H9 (cell line): Measurements from ENCODE around the gene HECTD3. TPM values are rescaled to one million over a fixed set of nuclear protein-coding genes. Genes with fewer than 3 reads are reported as not detected.

ENCODE experiments used
- DNase-seq: peaks from one replicate; pipeline ENCODE4 v3.0.0-alpha.2; 2017
- H2AFZ ChIP-seq: one replicate; pipeline ENCODE4 v1.6.1; 2013; ENCODE audit warnings: mild to moderate bottlenecking, low read length, control low read depth, moderate library complexity
- H2AK5ac ChIP-seq: 2 replicates; pipeline ENCODE4 v1.6.1; 2013; ENCODE audit warnings: low read length, control low read depth, mixed read lengths; ENCODE audit not compliant: insufficient read length
- H2BK120ac ChIP-seq: one replicate; pipeline ENCODE4 v1.6.1; 2013; ENCODE audit warnings: low read depth, mild to moderate bottlenecking, low read length, control low read depth, inconsistent platforms; ENCODE audit not compliant: poor library complexity, severe bottlenecking
- H2BK12ac ChIP-seq: 2 replicates; pipeline ENCODE4 v1.6.1; 2013; ENCODE audit warnings: low read length, control low read depth, mixed read lengths, low read depth; ENCODE audit not compliant: insufficient read length
- H2BK15ac ChIP-seq: 2 replicates; pipeline ENCODE4 v1.6.1; 2013; ENCODE audit warnings: low read depth, low read length, control low read depth
- H2BK20ac ChIP-seq: one replicate; pipeline ENCODE4 v1.6.1; 2013; ENCODE audit warnings: low read depth, mild to moderate bottlenecking, low read length, control low read depth, inconsistent platforms; ENCODE audit not compliant: poor library complexity, severe bottlenecking
- H2BK5ac ChIP-seq: 2 replicates; pipeline ENCODE4 v1.6.1; 2013; ENCODE audit warnings: low read length, control low read depth, mixed read lengths; ENCODE audit not compliant: insufficient read length
- H3K14ac ChIP-seq: 2 replicates; pipeline ENCODE4 v1.6.1; 2013; ENCODE audit warnings: low read length, control low read depth; ENCODE audit not compliant: insufficient read depth
- H3K18ac ChIP-seq: 2 replicates; pipeline ENCODE4 v1.6.1; 2013; ENCODE audit warnings: low read depth, mild to moderate bottlenecking, mixed read lengths, low read length, control low read depth; ENCODE audit not compliant: insufficient read length
- H3K23ac ChIP-seq: 2 replicates; pipeline ENCODE4 v1.6.1; 2013; ENCODE audit warnings: low read length, control low read depth, mixed read lengths, low read depth; ENCODE audit not compliant: insufficient read length
- H3K23me2 ChIP-seq: 2 replicates; pipeline ENCODE4 v1.6.1; 2013; ENCODE audit warnings: low read depth, mild to moderate bottlenecking, mixed read lengths, low read length, control low read depth; ENCODE audit not compliant: insufficient read length, poor library complexity, severe bottlenecking
- H3K27ac ChIP-seq: 2 replicates; pipeline ENCODE4 v1.5.1; 2013; ENCODE audit warnings: low read length, control low read depth, mixed read lengths, low read depth; ENCODE audit not compliant: insufficient read length
- H3K27me3 ChIP-seq: 2 replicates; pipeline ENCODE4 v1.6.1; 2013; ENCODE audit warnings: low read length, control low read depth, inconsistent platforms; ENCODE audit not compliant: insufficient read depth
- H3K4ac ChIP-seq: 2 replicates; pipeline ENCODE4 v1.6.1; 2013; ENCODE audit warnings: low read depth, mild to moderate bottlenecking, control low read depth, inconsistent platforms, low read length, moderate library complexity
- H3K4me1 ChIP-seq: 2 replicates; pipeline ENCODE4 v1.6.1; 2013; ENCODE audit warnings: low read length, control low read depth, inconsistent platforms; ENCODE audit not compliant: insufficient read depth
- H3K4me2 ChIP-seq: 2 replicates; pipeline ENCODE4 v1.6.1; 2013; ENCODE audit warnings: low read length, control low read depth, mixed read lengths; ENCODE audit not compliant: insufficient read length, insufficient read depth
- H3K56ac ChIP-seq: 2 replicates; pipeline ENCODE4 v1.6.1; 2013; ENCODE audit warnings: low read depth, mild to moderate bottlenecking, mixed read lengths, low read length, control low read depth; ENCODE audit not compliant: insufficient read length
- H3K79me1 ChIP-seq: 2 replicates; pipeline ENCODE4 v1.6.1; 2013; ENCODE audit warnings: low read depth, mild to moderate bottlenecking, moderate library complexity, low read length, control low read depth, inconsistent platforms; ENCODE audit not compliant: insufficient read depth, poor library complexity, severe bottlenecking
- H3K79me2 ChIP-seq: 2 replicates; pipeline ENCODE4 v1.6.1; 2013; ENCODE audit warnings: low read length, control low read depth, inconsistent platforms; ENCODE audit not compliant: insufficient read depth
- H3K9ac ChIP-seq: 2 replicates; pipeline ENCODE4 v1.6.1; 2013; ENCODE audit warnings: low read length, control low read depth, mixed read lengths; ENCODE audit not compliant: insufficient read length; ENCODE audit errors: extremely low read depth
- H3K9me3 ChIP-seq: one replicate; pipeline ENCODE4 v1.6.1; 2013; ENCODE audit warnings: low read depth, low read length, inconsistent platforms; ENCODE audit not compliant: control insufficient read depth
- H3T11ph ChIP-seq: one replicate; pipeline ENCODE4 v1.6.1; 2013; ENCODE audit warnings: mild to moderate bottlenecking, low read length, control low read depth, inconsistent platforms
- H4K20me1 ChIP-seq: one replicate; pipeline ENCODE4 v1.6.1; 2013; ENCODE audit not compliant: control insufficient read depth, insufficient read length, insufficient read depth
- H4K5ac ChIP-seq: 2 replicates; pipeline ENCODE4 v1.6.1; 2013; ENCODE audit warnings: low read depth, mild to moderate bottlenecking, mixed read lengths, low read length, control low read depth; ENCODE audit not compliant: insufficient read length
- H4K8ac ChIP-seq: replicated peaks from 2 replicates; pipeline ENCODE4 v1.6.1; 2013; ENCODE audit warnings: low read length, control low read depth, mixed read lengths, low read depth; ENCODE audit not compliant: insufficient read length
- H4K91ac ChIP-seq: 2 replicates; pipeline ENCODE4 v1.6.1; 2013; ENCODE audit warnings: low read depth, mild to moderate bottlenecking, moderate library complexity, mixed read lengths, low read length, control low read depth; ENCODE audit not compliant: insufficient read length
- H3K27ac Mint-ChIP-seq, 3 experiments: 2 replicates in 2 of 3; 3 replicates in 1 of 3; pipeline ENCODE4 v1.8.0; 2020 to 2021; ENCODE audit warnings: mixed read lengths in 3 of 3, mild to moderate bottlenecking in 1 of 3, moderate library complexity in 1 of 3
- H3K27me3 Mint-ChIP-seq: 2 replicates; pipeline ENCODE4 v1.8.0; 2021; ENCODE audit warnings: low read depth, mild to moderate bottlenecking, moderate library complexity, mixed read lengths
- H3K36me3 Mint-ChIP-seq, 3 experiments: 2 replicates in 2 of 3; 3 replicates in 1 of 3; pipeline ENCODE4 v1.8.0; 2020 to 2021; ENCODE audit warnings: low read depth in 3 of 3, mixed read lengths in 3 of 3; ENCODE audit not compliant: insufficient read depth in 1 of 3
- H3K4me1 Mint-ChIP-seq, 2 experiments: 2 replicates each; pipeline ENCODE4 v1.8.0; 2020; ENCODE audit warnings: mixed read lengths in 2 of 2
- H3K4me3 Mint-ChIP-seq, 2 experiments: 2 replicates in 1 of 2; 3 replicates in 1 of 2; pipeline ENCODE4 v1.8.0; 2020 to 2021; ENCODE audit warnings: mild to moderate bottlenecking in 2 of 2, mixed read lengths in 2 of 2, moderate library complexity in 1 of 2
- H3K9me3 Mint-ChIP-seq, 2 experiments: 2 replicates in 1 of 2; 3 replicates in 1 of 2; pipeline ENCODE4 v1.8.0; 2020; ENCODE audit warnings: mild to moderate bottlenecking in 2 of 2, mixed read lengths in 2 of 2, moderate library complexity in 1 of 2
- WGBS: extraction: QIAGEN DNeasy Blood & Tissue Kit; methylation state at CpG from one replicate; pipeline ENCODE4 v1.1.7; 2013; ENCODE audit warnings: missing lambda C conversion rate, low lambda C conversion rate, mixed read lengths; ENCODE audit not compliant: insufficient read length; ENCODE audit errors: extremely low coverage; 5-methylcytosine and 5-hydroxymethylcytosine counted together
- total RNA-seq: library from RNA; stranded (reverse); gene quantifications from 2 replicates; pipeline ENCODE4 v1.2.1, GENCODE V29; 2021
- TF ChIP-seq, protein P1 (sequence below): fragments of 200-600 bp; sonication (generic); conservative IDR thresholded peaks from 3 replicates; pipeline ENCODE4 v1.8.0; 2021; ENCODE audit warnings: antibody characterized with exemption, mild to moderate bottlenecking

HECTD3 gene
- total RNA-seq, 1 experiment from 2014 or later, result 36.0 TPM

GRCh38 chr1:45026446-45026845, 15.3 kb upstream of the HECTD3 start:
- Histone ChIP-seq H3K79me1 (no peaks in the 10 kb centered on the region), H4K91ac (no peak overlapping the region), H2BK5ac (no peak overlapping the region), H3K14ac (no peak overlapping the region), H3K79me2 (no peaks in the 10 kb centered on the region), H4K5ac (no peak overlapping the region), H2BK12ac (no peak overlapping the region), H2AK5ac (no peak overlapping the region), H2AFZ (no peak overlapping the region), H3K9ac (no peak overlapping the region), H3K23me2 (no peaks in the 10 kb centered on the region), H3K4me2 (no peak overlapping the region), H3K18ac (no peak overlapping the region), H3K4ac (no peak overlapping the region), H3K4me1 (no peaks in the 10 kb centered on the region), H4K8ac (no peak overlapping the region), H2BK120ac (no peak overlapping the region), H3K56ac (no peak overlapping the region), H2BK15ac (no peak overlapping the region), H2BK20ac (no peak overlapping the region), H3K23ac (no peak overlapping the region), H3K9me3 (no peaks in the 10 kb centered on the region), H3K27me3 (no peaks in the 10 kb centered on the region), H4K20me1 (no peaks in the 10 kb centered on the region), H3K27ac (no peak overlapping the region), H3T11ph (no peak overlapping the region)
- Mint-ChIP-seq H3K27me3 (no peaks in the 10 kb centered on the region), H3K27ac (no peak overlapping the region), H3K36me3 (no peaks in the 10 kb centered on the region), H3K4me3 (no peak overlapping the region), H3K4me1 (no peaks in the 10 kb centered on the region), H3K9me3 (peaks cover 0 to 2% of the 10 kb centered on the region in 2 experiments; a peak in 1 of 5 replicates)
- TF ChIP-seq, protein P1, sequence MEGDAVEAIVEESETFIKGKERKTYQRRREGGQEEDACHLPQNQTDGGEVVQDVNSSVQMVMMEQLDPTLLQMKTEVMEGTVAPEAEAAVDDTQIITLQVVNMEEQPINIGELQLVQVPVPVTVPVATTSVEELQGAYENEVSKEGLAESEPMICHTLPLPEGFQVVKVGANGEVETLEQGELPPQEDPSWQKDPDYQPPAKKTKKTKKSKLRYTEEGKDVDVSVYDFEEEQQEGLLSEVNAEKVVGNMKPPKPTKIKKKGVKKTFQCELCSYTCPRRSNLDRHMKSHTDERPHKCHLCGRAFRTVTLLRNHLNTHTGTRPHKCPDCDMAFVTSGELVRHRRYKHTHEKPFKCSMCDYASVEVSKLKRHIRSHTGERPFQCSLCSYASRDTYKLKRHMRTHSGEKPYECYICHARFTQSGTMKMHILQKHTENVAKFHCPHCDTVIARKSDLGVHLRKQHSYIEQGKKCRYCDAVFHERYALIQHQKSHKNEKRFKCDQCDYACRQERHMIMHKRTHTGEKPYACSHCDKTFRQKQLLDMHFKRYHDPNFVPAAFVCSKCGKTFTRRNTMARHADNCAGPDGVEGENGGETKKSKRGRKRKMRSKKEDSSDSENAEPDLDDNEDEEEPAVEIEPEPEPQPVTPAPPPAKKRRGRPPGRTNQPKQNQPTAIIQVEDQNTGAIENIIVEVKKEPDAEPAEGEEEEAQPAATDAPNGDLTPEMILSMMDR, result no peak
- no peak for DNase-seq
- WGBS, result no CpG with 5 or more reads among the region's 1 CpG
